ENCODE measurements around the gene GON4L.

DNA sequence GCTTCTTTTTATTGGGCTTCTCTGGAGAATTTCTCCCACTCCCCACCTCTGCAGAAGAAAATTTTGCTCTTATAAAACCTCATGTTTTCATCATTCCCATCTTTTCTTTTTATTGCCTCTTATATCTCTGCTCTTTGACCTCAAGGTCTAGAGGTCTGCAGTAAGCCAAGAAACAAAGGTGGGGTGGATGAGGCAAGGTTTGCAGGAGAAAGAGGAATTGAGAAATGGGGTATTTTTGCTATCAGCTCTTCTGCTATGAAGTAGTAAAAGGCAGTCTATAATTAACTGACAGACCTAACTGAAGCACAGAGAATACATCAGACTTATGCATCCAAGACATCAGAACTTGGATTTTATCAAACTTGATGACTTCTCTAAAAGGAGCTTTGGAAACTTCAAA, 25.2 kb upstream of the GON4L start:
- TF ChIP-seq, protein P1, sequence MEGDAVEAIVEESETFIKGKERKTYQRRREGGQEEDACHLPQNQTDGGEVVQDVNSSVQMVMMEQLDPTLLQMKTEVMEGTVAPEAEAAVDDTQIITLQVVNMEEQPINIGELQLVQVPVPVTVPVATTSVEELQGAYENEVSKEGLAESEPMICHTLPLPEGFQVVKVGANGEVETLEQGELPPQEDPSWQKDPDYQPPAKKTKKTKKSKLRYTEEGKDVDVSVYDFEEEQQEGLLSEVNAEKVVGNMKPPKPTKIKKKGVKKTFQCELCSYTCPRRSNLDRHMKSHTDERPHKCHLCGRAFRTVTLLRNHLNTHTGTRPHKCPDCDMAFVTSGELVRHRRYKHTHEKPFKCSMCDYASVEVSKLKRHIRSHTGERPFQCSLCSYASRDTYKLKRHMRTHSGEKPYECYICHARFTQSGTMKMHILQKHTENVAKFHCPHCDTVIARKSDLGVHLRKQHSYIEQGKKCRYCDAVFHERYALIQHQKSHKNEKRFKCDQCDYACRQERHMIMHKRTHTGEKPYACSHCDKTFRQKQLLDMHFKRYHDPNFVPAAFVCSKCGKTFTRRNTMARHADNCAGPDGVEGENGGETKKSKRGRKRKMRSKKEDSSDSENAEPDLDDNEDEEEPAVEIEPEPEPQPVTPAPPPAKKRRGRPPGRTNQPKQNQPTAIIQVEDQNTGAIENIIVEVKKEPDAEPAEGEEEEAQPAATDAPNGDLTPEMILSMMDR (IDR thresholded peaks at IDR 0.05): no peak
- TF ChIP-seq POLR2A (IDR thresholded peaks at IDR 0.05): no peak
